SIG-M5 treated with dmso at 0.1 percent for 504 hours (cell line): Measurements from ENCODE around the gene NAA20.

ENCODE experiments used
- DNase-seq: peaks from one replicate; lab custom pipeline; 2025; ENCODE audit not compliant: unreplicated experiment; lab: John Stamatoyannopoulos, UW

NAA20 gene

DNA sequence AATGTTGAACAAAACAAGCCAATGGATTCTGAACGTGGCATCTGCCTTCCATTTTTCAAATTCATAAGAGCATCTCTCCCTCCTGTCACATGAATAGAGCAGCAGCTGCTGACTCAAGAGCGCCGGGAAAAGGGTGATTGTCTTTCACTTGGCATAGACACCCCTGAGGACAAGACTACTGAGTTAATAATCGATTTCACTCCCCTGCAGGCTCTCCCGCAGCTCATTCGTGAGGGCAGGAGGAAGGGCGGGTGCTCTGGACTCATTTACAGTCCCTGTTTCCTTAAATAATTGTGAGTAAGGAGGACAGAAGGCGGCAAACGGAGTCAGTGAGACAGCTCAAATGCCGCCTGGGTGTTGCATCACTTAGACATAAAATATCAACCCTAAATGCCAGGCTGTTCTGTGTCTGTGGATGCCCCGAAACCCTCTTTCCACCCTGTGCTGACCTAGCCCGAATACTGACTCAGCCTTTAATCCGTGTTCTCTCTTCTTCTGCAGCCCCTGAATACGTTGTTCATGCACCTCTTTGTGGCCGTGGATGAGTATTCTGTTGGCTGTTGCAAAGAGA, 56.7 kb downstream of the NAA20 start:
- DNase-seq: no peak

DNA sequence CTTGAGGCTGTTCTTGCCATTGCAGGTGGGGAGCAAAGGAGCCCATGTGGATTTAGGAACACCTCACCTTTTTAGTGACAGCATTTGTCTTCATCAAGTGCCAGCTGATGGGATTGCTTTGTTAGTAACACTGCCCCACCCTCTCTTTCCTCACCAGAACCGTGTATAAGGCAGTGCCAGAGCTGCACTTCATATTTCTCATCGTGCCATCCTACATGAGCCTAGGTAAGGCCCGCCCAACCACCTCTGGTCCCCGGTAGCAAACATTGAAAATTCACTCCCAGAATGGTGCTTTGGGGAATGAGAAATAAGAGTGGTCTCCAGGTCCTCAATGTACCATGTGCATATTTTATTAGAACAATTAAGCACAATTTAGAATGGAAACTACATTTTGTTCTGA, 57.9 kb downstream of the NAA20 start:
- no peak for DNase-seq

DNA sequence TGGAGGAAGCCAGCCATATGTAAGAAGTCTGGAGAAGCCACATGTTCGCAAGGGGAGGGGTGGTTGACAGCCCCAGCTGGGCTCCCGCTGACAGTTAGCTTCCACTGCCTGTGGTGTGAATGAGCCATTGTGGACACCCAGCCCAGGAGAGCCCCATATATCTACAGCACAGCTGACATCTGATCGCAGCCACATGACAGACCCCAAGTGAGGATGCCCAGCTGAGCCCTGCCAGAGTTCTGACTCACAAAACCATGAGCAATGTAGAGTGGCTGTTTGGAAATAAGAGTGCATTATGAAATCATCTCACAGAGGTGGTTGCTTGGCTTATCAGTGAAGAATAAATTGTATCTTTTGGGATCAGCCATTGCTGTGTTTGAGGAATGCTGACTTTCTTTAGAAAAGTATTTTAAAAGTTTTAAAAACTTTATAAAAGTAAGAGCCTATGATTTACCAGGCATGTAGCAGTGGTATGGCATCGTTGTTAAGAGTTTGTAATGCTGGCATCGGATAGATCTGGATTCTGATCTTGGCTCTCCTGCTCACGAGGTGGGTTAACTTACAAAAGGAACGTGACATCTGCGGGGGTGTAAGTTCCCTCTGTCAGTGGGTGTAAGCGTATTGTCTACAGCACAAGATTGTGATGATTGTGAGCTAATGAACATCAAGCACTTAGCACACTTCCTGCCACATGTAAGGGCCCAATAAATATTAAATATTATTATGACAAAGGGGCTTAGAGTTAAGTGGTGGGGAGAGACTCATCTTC, 59.3 kb downstream of the NAA20 start:
- DNase-seq: peak; percentile 59

DNA sequence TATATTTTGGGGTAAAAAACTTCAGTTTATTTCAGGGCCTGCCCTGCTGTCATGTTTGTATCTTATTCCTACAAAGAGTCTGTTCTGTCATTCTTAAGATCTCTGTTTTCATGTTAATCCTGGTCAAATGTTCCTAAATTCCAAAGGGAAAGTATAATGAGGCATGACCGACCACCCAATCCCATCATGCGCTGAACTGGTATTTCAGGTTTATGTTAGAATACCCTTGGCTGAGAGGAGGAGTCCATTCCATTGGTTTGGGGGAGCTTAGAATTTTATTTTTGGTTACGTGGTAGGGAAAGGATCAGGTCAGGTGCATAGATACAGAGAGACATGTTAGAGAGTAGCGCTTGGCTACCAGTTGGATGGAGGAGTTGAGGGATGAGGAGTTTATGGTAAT, 60.9 kb downstream of the NAA20 start:
- DNase-seq: no peak

DNA sequence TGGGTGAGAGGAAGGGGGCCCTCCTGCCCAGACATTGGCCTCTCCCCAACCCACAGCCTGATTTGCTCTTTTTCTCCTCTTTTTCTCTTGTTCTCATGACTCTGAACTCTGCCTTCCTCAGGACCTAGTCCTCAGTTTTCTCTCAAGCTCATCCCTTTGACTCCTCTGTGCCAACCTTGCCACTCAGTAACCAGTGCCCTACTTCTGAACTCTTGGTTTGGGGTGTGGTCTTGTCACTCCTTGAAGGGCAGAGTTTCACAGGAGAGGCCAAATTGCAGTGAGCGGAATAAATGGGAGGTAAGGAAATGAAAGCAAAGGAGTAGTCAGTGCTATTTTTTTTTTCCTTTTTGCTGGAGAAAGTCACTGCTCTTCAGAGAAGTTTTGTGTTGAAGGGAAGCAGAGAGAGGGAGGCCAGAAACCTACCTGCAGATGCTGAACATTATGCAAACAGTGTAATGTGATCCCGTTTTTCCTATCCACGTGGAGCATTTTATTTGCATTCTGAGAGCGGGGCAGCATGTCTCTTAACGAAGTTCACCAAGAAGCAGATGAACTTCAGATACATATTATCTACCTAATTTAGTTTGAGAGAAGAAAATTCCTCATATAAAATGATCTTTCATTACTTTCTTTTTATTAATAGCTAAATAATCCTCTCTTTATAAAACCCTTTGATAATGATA, 62.1 kb downstream of the NAA20 start:
- no peak for DNase-seq
